Ramos (cell line): ENCODE data around the gene PHF2.

Experiments used
- in situ Hi-C: fragments of 300-500 bp; cut with MboI; formaldehyde crosslinking; loops from one replicate; pipeline ENCODE4 v1.14.3; 2022; ENCODE audit warnings: low sequenced_read_pairs; ENCODE audit not compliant: unreplicated experiment

PHF2 gene

GRCh38 chr9:93645921-93646639 lies 69.7 kb downstream of the PHF2 start:
- in situ Hi-C loops: no loop called here

GRCh38 chr9:93646640-93647178 lies 70.3 kb downstream of the PHF2 start:
- in situ Hi-C loops: no loop called here

GRCh38 chr9:93648181-93648580 lies 71.8 kb downstream of the PHF2 start:
- in situ Hi-C loops: no loop called here

GRCh38 chr9:93648836-93649235 lies 72.5 kb downstream of the PHF2 start:
- in situ Hi-C loops: no loop called here

- in situ Hi-C loops: no loop called here
Observed at GRCh38 chr9:93649610-93650261, 73.4 kb downstream of the PHF2 start.

GRCh38 chr9:93650448-93650847 lies 74.1 kb downstream of the PHF2 start:
- in situ Hi-C loops: no loop called here

GRCh38 chr9:93651521-93651950 lies 75.2 kb downstream of the PHF2 start:
- in situ Hi-C loops: no loop called here

GRCh38 chr9:93652604-93653592 lies 76.5 kb downstream of the PHF2 start:
- in situ Hi-C loops: no loop called here

GRCh38 chr9:93653760-93654159 lies 77.4 kb downstream of the PHF2 start:
- in situ Hi-C loops: no loop called here

GRCh38 chr9:93654351-93654961 lies 78.1 kb downstream of the PHF2 start:
- in situ Hi-C loops: no loop called here

- in situ Hi-C loops: no loop called here
Observed at GRCh38 chr9:93655621-93656425, 79.4 kb downstream of the PHF2 start.

GRCh38 chr9:93656426-93657239 lies 80.2 kb downstream of the PHF2 start:
- in situ Hi-C loops: no loop called here

GRCh38 chr9:93657331-93658111 lies 81.1 kb downstream of the PHF2 start:
- in situ Hi-C loops: no loop called here

- in situ Hi-C loops: no loop called here
Observed at GRCh38 chr9:93658184-93658925, 82.0 kb downstream of the PHF2 start.

GRCh38 chr9:93659044-93659836 lies 82.9 kb downstream of the PHF2 start:
- in situ Hi-C loops: no loop called here

GRCh38 chr9:93659837-93660177 lies 83.4 kb downstream of the PHF2 start:
- in situ Hi-C loops: no loop called here
